Nephron (organoid): ENCODE data around the gene SETD3.

Source experiments
- H3K27ac Mint-ChIP-seq, 3 experiments: 2 replicates each; pipeline ENCODE4 v1.8.0; 2020; ENCODE audit warnings: mixed read lengths in 3 of 3, mild to moderate bottlenecking in 2 of 3, moderate library complexity in 1 of 3
- H3K27me3 Mint-ChIP-seq: 2 replicates; pipeline ENCODE4 v1.8.0; 2021; ENCODE audit warnings: low read depth, mild to moderate bottlenecking, moderate library complexity, mixed read lengths
- H3K36me3 Mint-ChIP-seq: 2 replicates; pipeline ENCODE4 v1.8.0; 2020; ENCODE audit warnings: low read depth, mixed read lengths
- H3K4me1 Mint-ChIP-seq: 2 replicates; pipeline ENCODE4 v1.8.0; 2020; ENCODE audit warnings: mixed read lengths
- H3K4me3 Mint-ChIP-seq, 3 experiments: 2 replicates each; pipeline ENCODE4 v1.8.0; 2020; ENCODE audit warnings: mild to moderate bottlenecking in 3 of 3, mixed read lengths in 3 of 3, moderate library complexity in 2 of 3
- H3K9me3 Mint-ChIP-seq: 2 replicates; pipeline ENCODE4 v1.8.0; 2020; ENCODE audit warnings: mixed read lengths
- TF ChIP-seq, protein P1 (sequence below), 3 experiments: fragments of 200-600 bp; sonication (generic); IDR thresholded peaks; one replicate each; pipeline ENCODE4 v1.5.0; 2021; ENCODE audit warnings: antibody characterized with exemption in 3 of 3; ENCODE audit not compliant: unreplicated experiment in 3 of 3

Gene SETD3

DNA sequence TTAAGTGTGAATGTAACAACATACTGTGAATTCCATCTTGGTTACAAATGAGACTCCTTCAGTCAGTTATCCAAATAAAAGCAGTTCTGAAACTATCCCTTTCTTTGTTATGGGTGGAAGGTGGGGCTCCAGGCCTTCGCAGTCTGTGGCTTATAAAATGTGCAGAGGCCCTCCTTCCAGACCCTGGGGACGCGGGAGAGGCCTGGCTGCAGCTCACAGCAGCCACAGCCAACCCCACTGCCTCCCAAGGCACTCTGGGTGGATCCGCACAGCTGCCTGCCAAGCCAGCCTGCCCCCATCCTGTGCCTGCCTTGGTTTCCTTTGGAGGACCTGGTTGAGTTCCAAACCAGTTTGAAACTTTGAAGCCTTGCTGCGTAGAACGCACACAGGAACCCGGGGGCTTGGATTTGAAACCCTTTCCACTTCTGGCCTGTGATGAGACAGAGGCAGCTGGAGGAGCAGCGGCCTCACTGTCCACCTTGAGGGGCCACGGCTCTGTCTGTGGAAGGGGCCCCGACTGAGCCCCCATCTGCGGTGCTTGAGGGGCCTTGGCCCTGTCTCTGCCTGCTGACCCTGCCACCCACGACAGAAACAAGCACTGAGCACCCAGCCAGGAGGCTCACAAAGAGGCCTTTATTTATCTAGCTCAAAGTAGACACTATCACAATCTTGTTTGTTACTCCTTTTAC is 30.9 kb upstream of the SETD3 start:
- Mint-ChIP-seq H3K4me3 (no peak overlapping the region), H3K27me3 (no peaks in the 10 kb centered on the region), H3K4me1 (peaks cover 5% of the 10 kb centered on the region), H3K27ac (peak overlapping the region in 2 of 3 experiments; percentile 42 to 46), H3K9me3 (no peaks in the 10 kb centered on the region), H3K36me3 (peaks cover 29% of the 10 kb centered on the region)
- TF ChIP-seq, protein P1, sequence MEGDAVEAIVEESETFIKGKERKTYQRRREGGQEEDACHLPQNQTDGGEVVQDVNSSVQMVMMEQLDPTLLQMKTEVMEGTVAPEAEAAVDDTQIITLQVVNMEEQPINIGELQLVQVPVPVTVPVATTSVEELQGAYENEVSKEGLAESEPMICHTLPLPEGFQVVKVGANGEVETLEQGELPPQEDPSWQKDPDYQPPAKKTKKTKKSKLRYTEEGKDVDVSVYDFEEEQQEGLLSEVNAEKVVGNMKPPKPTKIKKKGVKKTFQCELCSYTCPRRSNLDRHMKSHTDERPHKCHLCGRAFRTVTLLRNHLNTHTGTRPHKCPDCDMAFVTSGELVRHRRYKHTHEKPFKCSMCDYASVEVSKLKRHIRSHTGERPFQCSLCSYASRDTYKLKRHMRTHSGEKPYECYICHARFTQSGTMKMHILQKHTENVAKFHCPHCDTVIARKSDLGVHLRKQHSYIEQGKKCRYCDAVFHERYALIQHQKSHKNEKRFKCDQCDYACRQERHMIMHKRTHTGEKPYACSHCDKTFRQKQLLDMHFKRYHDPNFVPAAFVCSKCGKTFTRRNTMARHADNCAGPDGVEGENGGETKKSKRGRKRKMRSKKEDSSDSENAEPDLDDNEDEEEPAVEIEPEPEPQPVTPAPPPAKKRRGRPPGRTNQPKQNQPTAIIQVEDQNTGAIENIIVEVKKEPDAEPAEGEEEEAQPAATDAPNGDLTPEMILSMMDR (IDR thresholded peaks at IDR 0.05; ENCODE audit: unreplicated experiment in 3 of 3): no peak

DNA sequence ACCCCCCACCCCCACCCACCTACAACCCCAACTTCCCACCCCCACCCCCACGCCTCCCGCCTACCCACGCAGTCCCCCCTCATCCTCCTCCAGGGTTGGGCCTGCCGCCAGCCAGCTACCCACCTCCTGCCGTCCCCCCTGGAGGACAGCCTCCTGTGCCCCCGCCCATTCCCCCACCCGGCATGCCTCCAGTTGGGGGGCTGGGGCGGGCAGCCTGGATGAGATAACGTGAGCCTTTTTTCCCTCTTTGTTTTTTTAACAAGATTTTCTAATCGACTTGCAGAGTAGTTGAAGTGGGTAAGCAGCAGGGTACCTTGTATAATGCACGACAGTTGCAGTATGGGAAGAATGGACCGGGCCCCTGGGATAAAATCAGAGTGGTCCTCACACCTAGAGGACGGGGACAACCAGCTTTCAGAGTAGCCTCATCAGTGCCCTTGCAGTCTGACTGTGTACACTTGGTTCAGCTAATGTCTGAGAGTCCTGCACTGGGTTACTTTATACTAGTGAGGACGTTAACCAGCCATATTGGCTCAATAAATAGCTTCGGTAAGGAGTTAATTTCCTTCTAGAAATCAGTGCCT is 30.0 kb upstream of the SETD3 start:
- Mint-ChIP-seq H3K9me3 (no peaks in the 10 kb centered on the region), H3K36me3 (peaks cover 39% of the 10 kb centered on the region), H3K27me3 (no peaks in the 10 kb centered on the region), H3K4me3 (no peak overlapping the region), H3K27ac (peak overlapping the region in 2 of 3 experiments; percentile 42 to 46), H3K4me1 (peaks cover 5% of the 10 kb centered on the region)
- TF ChIP-seq, protein P1 (IDR thresholded peaks at IDR 0.05; ENCODE audit: unreplicated experiment in 3 of 3): no peak

DNA sequence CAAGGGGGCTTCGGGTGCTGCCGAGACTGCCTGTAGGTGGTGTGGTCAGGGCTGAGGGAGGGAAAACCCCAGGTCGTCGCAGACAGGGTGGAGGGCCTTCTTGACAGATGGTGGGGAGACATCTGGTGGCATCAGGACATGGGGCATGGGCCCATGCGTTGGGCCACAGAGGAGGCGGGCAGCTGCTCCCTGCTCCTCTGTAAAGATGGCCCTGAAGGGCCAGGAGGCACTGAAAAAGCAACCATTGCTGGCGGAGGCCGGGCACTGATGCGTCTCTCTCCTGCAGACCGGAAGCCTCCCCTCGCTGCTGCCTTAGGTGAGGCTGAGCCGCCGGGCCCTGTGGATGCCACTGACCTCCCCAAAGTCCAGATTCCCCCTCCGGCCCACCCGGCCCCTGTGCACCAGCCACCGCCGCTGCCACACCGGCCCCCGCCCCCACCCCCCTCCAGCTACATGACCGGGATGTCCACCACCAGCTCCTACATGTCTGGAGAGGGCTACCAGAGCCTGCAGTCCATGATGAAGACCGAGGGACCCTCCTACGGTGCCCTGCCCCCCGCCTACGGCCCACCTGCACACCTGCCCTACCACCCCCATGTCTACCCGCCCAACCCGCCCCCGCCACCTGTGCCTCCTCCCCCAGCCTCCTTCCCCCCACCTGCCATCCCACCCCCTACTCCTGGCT is 29.4 kb upstream of the SETD3 start:
- H3K36me3 Mint-ChIP-seq: peaks cover 45% of the 10 kb centered on the region
- peaks cover 5% of the 10 kb centered on the region for H3K4me1 Mint-ChIP-seq
- no peaks in the 10 kb centered on the region for H3K27me3 Mint-ChIP-seq
- H3K27ac Mint-ChIP-seq: no peak overlapping the region
- H3K9me3 Mint-ChIP-seq: no peaks in the 10 kb centered on the region
- TF ChIP-seq, protein P1 (IDR thresholded peaks at IDR 0.05; ENCODE audit: unreplicated experiment in 3 of 3): no peak
- no peak overlapping the region for H3K4me3 Mint-ChIP-seq

DNA sequence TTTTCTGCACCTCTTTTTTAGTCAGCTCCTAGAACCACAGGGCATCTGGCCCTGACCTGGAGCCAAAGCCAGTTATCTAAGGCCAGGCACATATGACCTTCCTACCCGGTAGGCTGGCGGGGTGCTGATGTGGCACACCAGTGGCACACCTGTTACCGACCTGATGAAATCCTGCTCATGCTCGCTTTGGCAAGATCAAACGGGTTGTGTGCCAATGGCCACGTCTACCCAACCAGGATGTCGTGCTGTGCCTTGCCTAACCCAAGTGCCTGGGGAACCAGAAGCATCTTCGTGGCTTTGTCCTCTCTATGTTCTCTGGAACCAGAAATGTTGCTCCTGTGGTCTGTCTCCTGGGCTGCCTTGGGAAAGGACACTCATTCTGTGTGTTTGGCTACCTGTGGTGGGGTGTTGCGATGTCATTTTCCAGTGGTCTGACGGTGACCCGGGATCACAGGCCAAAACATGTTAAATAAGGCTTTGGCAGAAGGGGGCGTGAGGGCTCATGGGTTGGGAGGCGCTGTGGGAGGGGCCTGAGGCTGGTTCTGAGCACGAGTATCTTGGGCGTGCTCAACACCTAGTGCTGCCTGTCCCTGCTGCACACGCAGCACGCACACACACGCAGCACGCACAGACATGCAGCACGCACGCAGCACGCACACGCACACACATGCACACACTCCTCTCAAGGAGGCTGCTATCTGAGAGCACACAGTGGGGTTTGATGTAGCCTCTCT is 28.4 kb upstream of the SETD3 start:
- TF ChIP-seq, protein P1 (IDR thresholded peaks at IDR 0.05; ENCODE audit: unreplicated experiment in 3 of 3): no peak
- no peaks in the 10 kb centered on the region for H3K9me3 Mint-ChIP-seq
- H3K27me3 Mint-ChIP-seq: no peaks in the 10 kb centered on the region
- no peak overlapping the region for H3K4me3 Mint-ChIP-seq
- H3K4me1 Mint-ChIP-seq: peaks cover 5% of the 10 kb centered on the region
- peak overlapping the region in 2 of 3 experiments; percentile 37 to 55 for H3K27ac Mint-ChIP-seq
- H3K36me3 Mint-ChIP-seq: peaks cover 53% of the 10 kb centered on the region

DNA sequence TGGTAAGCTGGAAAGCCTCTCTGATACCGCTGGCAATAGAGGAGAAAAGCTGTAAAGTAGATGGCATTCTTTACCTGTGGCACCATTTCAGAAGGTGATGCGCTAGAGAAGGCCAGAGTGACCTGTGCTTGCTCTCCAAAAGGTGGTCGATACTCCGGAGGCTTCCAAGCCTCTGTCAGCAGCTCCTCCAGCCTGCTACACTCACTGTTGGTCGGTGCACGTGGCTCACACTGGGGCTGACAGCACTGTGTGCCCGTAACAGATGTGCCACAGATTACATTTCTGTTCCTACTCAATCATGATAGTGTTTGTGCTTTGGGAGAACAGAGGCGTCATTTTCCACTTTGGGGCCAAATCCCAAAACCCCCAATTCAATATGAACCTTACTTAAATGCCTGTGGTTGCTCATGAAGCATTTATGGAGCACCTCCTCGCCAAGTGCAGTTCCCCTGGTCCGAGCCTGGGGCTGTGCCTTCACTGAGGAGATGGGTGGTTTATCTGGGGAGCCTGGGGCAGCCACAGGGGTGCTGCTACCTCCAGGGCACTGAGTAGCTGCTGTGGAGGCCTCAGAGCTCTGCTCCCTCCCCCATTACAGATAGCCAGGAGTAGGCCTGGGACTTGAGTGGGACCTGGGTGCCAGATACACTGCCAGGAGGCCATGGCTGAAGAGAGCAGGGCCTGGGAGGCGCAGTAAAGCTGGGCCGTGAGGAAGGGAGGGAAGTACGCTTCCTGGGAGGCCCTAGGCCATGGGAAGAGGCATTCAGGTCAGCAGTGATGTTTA is 27.4 kb upstream of the SETD3 start:
- Mint-ChIP-seq H3K9me3 (no peaks in the 10 kb centered on the region), H3K27me3 (no peaks in the 10 kb centered on the region), H3K36me3 (peaks cover 62% of the 10 kb centered on the region)

More for the DNA sequence above, 27.4 kb upstream of the SETD3 start:
- peaks cover 5% of the 10 kb centered on the region for H3K4me1 Mint-ChIP-seq
- no peak overlapping the region for H3K4me3 Mint-ChIP-seq
- H3K27ac Mint-ChIP-seq: no peak overlapping the region
- TF ChIP-seq, protein P1 (IDR thresholded peaks at IDR 0.05; ENCODE audit: unreplicated experiment in 3 of 3): no peak
